ENCODE results near the gene SPRED2. TPM values are rescaled to one million over a fixed set of nuclear protein-coding genes. Genes with fewer than 3 reads are reported as not detected.

SPRED2 gene
- total RNA-seq, 1 donor from 2014 or later: 7.8 TPM

GRCh38 chr2:65281627-65282351, 150.6 kb downstream of the SPRED2 start:
- H3K9ac ChIP-seq (ENCODE audit: low read depth in 1 of 3, low read length in 3 of 3): no peak overlapping the region
- no peak overlapping the region for H3K4me3 ChIP-seq (ENCODE audit: low read length in 3 of 3)
- H3K9me3 ChIP-seq (ENCODE audit: control insufficient read depth in 3 of 3, low read length in 3 of 3): no peaks in the 10 kb centered on the region
- peaks cover 5 to 9% (median 9%) of the 10 kb centered on the region in 3 donors for H3K4me1 ChIP-seq (ENCODE audit: control insufficient read depth in 3 of 3, insufficient read depth in 3 of 3, low read length in 3 of 3)
- no peaks in the 10 kb centered on the region for H3K36me3 ChIP-seq (ENCODE audit: control insufficient read depth in 3 of 3, insufficient read depth in 3 of 3, low read length in 3 of 3)
- no peak overlapping the region for H3K27ac ChIP-seq (ENCODE audit: low read depth, low read length)
- H3K27me3 ChIP-seq (ENCODE audit: control insufficient read depth in 3 of 3, insufficient read depth in 3 of 3, low read length in 3 of 3): peaks cover 0 to 3% (median 0%) of the 10 kb centered on the region in 3 donors

GRCh38 chr2:65279756-65280155, 152.6 kb downstream of the SPRED2 start:
- H3K4me3 ChIP-seq (ENCODE audit: low read length in 3 of 3): no peak overlapping the region
- H3K9ac ChIP-seq (ENCODE audit: low read depth in 1 of 3, low read length in 3 of 3): no peak overlapping the region
- peaks cover 5 to 12% (median 11%) of the 10 kb centered on the region in 3 donors for H3K4me1 ChIP-seq (ENCODE audit: control insufficient read depth in 3 of 3, insufficient read depth in 3 of 3, low read length in 3 of 3)
- H3K36me3 ChIP-seq (ENCODE audit: control insufficient read depth in 3 of 3, insufficient read depth in 3 of 3, low read length in 3 of 3): no peaks in the 10 kb centered on the region
- H3K27ac ChIP-seq (ENCODE audit: low read depth, low read length): no peak overlapping the region
- H3K9me3 ChIP-seq (ENCODE audit: control insufficient read depth in 3 of 3, low read length in 3 of 3): no peaks in the 10 kb centered on the region
- peaks cover 0 to 3% (median 0%) of the 10 kb centered on the region in 3 donors for H3K27me3 ChIP-seq (ENCODE audit: control insufficient read depth in 3 of 3, insufficient read depth in 3 of 3, low read length in 3 of 3)

GRCh38 chr2:65278531-65278981, 153.8 kb downstream of the SPRED2 start:
- H3K9ac ChIP-seq (ENCODE audit: low read depth in 1 of 3, low read length in 3 of 3): no peak overlapping the region
- no peaks in the 10 kb centered on the region for H3K36me3 ChIP-seq (ENCODE audit: control insufficient read depth in 3 of 3, insufficient read depth in 3 of 3, low read length in 3 of 3)
- H3K4me3 ChIP-seq (ENCODE audit: low read length in 3 of 3): no peak overlapping the region
- no peak overlapping the region for H3K27ac ChIP-seq (ENCODE audit: low read depth, low read length)
- H3K9me3 ChIP-seq (ENCODE audit: control insufficient read depth in 3 of 3, low read length in 3 of 3): no peaks in the 10 kb centered on the region
- H3K4me1 ChIP-seq (ENCODE audit: control insufficient read depth in 3 of 3, insufficient read depth in 3 of 3, low read length in 3 of 3): peaks cover 5 to 12% (median 11%) of the 10 kb centered on the region in 3 donors
- peaks cover 0 to 3% (median 0%) of the 10 kb centered on the region in 3 donors for H3K27me3 ChIP-seq (ENCODE audit: control insufficient read depth in 3 of 3, insufficient read depth in 3 of 3, low read length in 3 of 3)

- H3K9me3 ChIP-seq (ENCODE audit: control insufficient read depth in 3 of 3, low read length in 3 of 3): no peaks in the 10 kb centered on the region
- H3K4me1 ChIP-seq (ENCODE audit: control insufficient read depth in 3 of 3, insufficient read depth in 3 of 3, low read length in 3 of 3): peaks cover 5 to 12% (median 11%) of the 10 kb centered on the region in 3 donors
- no peak overlapping the region for H3K4me3 ChIP-seq (ENCODE audit: low read length in 3 of 3)
- H3K9ac ChIP-seq (ENCODE audit: low read depth in 1 of 3, low read length in 3 of 3): no peak overlapping the region
- no peak overlapping the region for H3K27ac ChIP-seq (ENCODE audit: low read depth, low read length)
- H3K36me3 ChIP-seq (ENCODE audit: control insufficient read depth in 3 of 3, insufficient read depth in 3 of 3, low read length in 3 of 3): peaks cover 0 to 2% (median 0%) of the 10 kb centered on the region in 3 donors
- peaks cover 0 to 3% (median 0%) of the 10 kb centered on the region in 3 donors for H3K27me3 ChIP-seq (ENCODE audit: control insufficient read depth in 3 of 3, insufficient read depth in 3 of 3, low read length in 3 of 3)
These were observed 154.5 kb downstream of the SPRED2 start for GRCh38 chr2:65277791-65278483.

- H3K36me3 ChIP-seq (ENCODE audit: control insufficient read depth in 3 of 3, insufficient read depth in 3 of 3, low read length in 3 of 3): peaks cover 0 to 5% (median 3%) of the 10 kb centered on the region in 3 donors
- no peak overlapping the region for H3K4me3 ChIP-seq (ENCODE audit: low read length in 3 of 3)
- peaks cover 0 to 3% (median 0%) of the 10 kb centered on the region in 3 donors for H3K27me3 ChIP-seq (ENCODE audit: control insufficient read depth in 3 of 3, insufficient read depth in 3 of 3, low read length in 3 of 3)
- H3K9me3 ChIP-seq (ENCODE audit: control insufficient read depth in 3 of 3, low read length in 3 of 3): no peaks in the 10 kb centered on the region
- H3K4me1 ChIP-seq (ENCODE audit: control insufficient read depth in 3 of 3, insufficient read depth in 3 of 3, low read length in 3 of 3): peaks cover 5 to 11% (median 9%) of the 10 kb centered on the region in 3 donors
- no peak overlapping the region for H3K27ac ChIP-seq (ENCODE audit: low read depth, low read length)
- no peak overlapping the region for H3K9ac ChIP-seq (ENCODE audit: low read depth in 1 of 3, low read length in 3 of 3)
These were observed 155.3 kb downstream of the SPRED2 start for GRCh38 chr2:65277118-65277517.

GRCh38 chr2:65276609-65277008, 155.8 kb downstream of the SPRED2 start:
- no peaks in the 10 kb centered on the region for H3K9me3 ChIP-seq (ENCODE audit: control insufficient read depth in 3 of 3, low read length in 3 of 3)
- no peak overlapping the region for H3K9ac ChIP-seq (ENCODE audit: low read depth in 1 of 3, low read length in 3 of 3)
- no peak overlapping the region for H3K4me3 ChIP-seq (ENCODE audit: low read length in 3 of 3)
- H3K27ac ChIP-seq (ENCODE audit: low read depth, low read length): no peak overlapping the region
- H3K36me3 ChIP-seq (ENCODE audit: control insufficient read depth in 3 of 3, insufficient read depth in 3 of 3, low read length in 3 of 3): peaks cover 0 to 8% (median 3%) of the 10 kb centered on the region in 3 donors
- H3K27me3 ChIP-seq (ENCODE audit: control insufficient read depth in 3 of 3, insufficient read depth in 3 of 3, low read length in 3 of 3): peaks cover 0 to 3% (median 0%) of the 10 kb centered on the region in 3 donors
- peaks cover 5 to 11% (median 9%) of the 10 kb centered on the region in 3 donors for H3K4me1 ChIP-seq (ENCODE audit: control insufficient read depth in 3 of 3, insufficient read depth in 3 of 3, low read length in 3 of 3)

GRCh38 chr2:65275141-65275915, 157.1 kb downstream of the SPRED2 start:
- peaks cover 0 to 10% (median 3%) of the 10 kb centered on the region in 3 donors for H3K36me3 ChIP-seq (ENCODE audit: control insufficient read depth in 3 of 3, insufficient read depth in 3 of 3, low read length in 3 of 3)
- H3K4me3 ChIP-seq (ENCODE audit: low read length in 3 of 3): no peak overlapping the region
- no peak overlapping the region for H3K27ac ChIP-seq (ENCODE audit: low read depth, low read length)
- H3K9ac ChIP-seq (ENCODE audit: low read depth in 1 of 3, low read length in 3 of 3): no peak overlapping the region
- no peaks in the 10 kb centered on the region for H3K9me3 ChIP-seq (ENCODE audit: control insufficient read depth in 3 of 3, low read length in 3 of 3)
- no peaks in the 10 kb centered on the region for H3K27me3 ChIP-seq (ENCODE audit: control insufficient read depth in 3 of 3, insufficient read depth in 3 of 3, low read length in 3 of 3)
- H3K4me1 ChIP-seq (ENCODE audit: control insufficient read depth in 3 of 3, insufficient read depth in 3 of 3, low read length in 3 of 3): peaks cover 5 to 11% (median 9%) of the 10 kb centered on the region in 3 donors

GRCh38 chr2:65273344-65273743, 159.1 kb downstream of the SPRED2 start:
- no peaks in the 10 kb centered on the region for H3K27me3 ChIP-seq (ENCODE audit: control insufficient read depth in 3 of 3, insufficient read depth in 3 of 3, low read length in 3 of 3)
- peaks cover 3 to 8% (median 4%) of the 10 kb centered on the region in 3 donors for H3K4me1 ChIP-seq (ENCODE audit: control insufficient read depth in 3 of 3, insufficient read depth in 3 of 3, low read length in 3 of 3)
- no peaks in the 10 kb centered on the region for H3K9me3 ChIP-seq (ENCODE audit: control insufficient read depth in 3 of 3, low read length in 3 of 3)
- H3K36me3 ChIP-seq (ENCODE audit: control insufficient read depth in 3 of 3, insufficient read depth in 3 of 3, low read length in 3 of 3): peaks cover 0 to 12% (median 3%) of the 10 kb centered on the region in 3 donors
- H3K27ac ChIP-seq (ENCODE audit: low read depth, low read length): no peak overlapping the region
- no peak overlapping the region for H3K4me3 ChIP-seq (ENCODE audit: low read length in 3 of 3)
- H3K9ac ChIP-seq (ENCODE audit: low read depth in 1 of 3, low read length in 3 of 3): no peak overlapping the region

- no peaks in the 10 kb centered on the region for H3K27me3 ChIP-seq (ENCODE audit: control insufficient read depth in 3 of 3, insufficient read depth in 3 of 3, low read length in 3 of 3)
- H3K9me3 ChIP-seq (ENCODE audit: control insufficient read depth in 3 of 3, low read length in 3 of 3): no peaks in the 10 kb centered on the region
- H3K36me3 ChIP-seq (ENCODE audit: control insufficient read depth in 3 of 3, insufficient read depth in 3 of 3, low read length in 3 of 3): peaks cover 7 to 30% (median 16%) of the 10 kb centered on the region in 3 donors
- H3K27ac ChIP-seq (ENCODE audit: low read depth, low read length): no peak overlapping the region
- H3K4me3 ChIP-seq (ENCODE audit: low read length in 3 of 3): no peak overlapping the region
- H3K9ac ChIP-seq (ENCODE audit: low read depth in 1 of 3, low read length in 3 of 3): no peak overlapping the region
- H3K4me1 ChIP-seq (ENCODE audit: control insufficient read depth in 3 of 3, insufficient read depth in 3 of 3, low read length in 3 of 3): no peaks in the 10 kb centered on the region
These were observed 163.4 kb downstream of the SPRED2 start for GRCh38 chr2:65268957-65269356.
